Neural cell (in vitro differentiated cells): ENCODE results near the gene FGF2. TPM values are rescaled to one million over a fixed set of nuclear protein-coding genes. Genes with fewer than 3 reads are reported as not detected.

ENCODE experiments used
- H2AFZ ChIP-seq: fragments of 200-600, 300-800 bp; sonication (generic), shearing (Covaris generic); 2 replicates; pipeline ENCODE4 v1.6.0; 2014; ENCODE audit warnings: low read depth, mild to moderate bottlenecking, antibody characterized with exemption, low read length, moderate library complexity
- H3F3A ChIP-seq: fragments of 200-600 bp; shearing (Covaris generic); 2 replicates; pipeline ENCODE4 v1.6.1; 2016; ENCODE audit warnings: mild to moderate bottlenecking, moderate library complexity, mixed read lengths, antibody characterized with exemption, low read length; ENCODE audit not compliant: insufficient read depth, poor library complexity, severe bottlenecking
- H3K27ac ChIP-seq: fragments of 200-600, 300-800 bp; sonication (generic), shearing (Covaris generic); 2 replicates; pipeline ENCODE4 v1.5.1; 2014; ENCODE audit warnings: mild to moderate bottlenecking, low read length, moderate library complexity
- H3K27me3 ChIP-seq: fragments of 300-800, 200-600 bp; sonication (generic), shearing (Covaris generic); 2 replicates; pipeline ENCODE4 v1.6.0; 2014; ENCODE audit warnings: mild to moderate bottlenecking, low read depth, low read length, moderate library complexity; ENCODE audit not compliant: insufficient read depth
- H3K36me3 ChIP-seq: fragments of 300-800, 200-600 bp; sonication (generic), shearing (Covaris generic); 2 replicates; pipeline ENCODE4 v1.5.1; 2014; ENCODE audit warnings: mild to moderate bottlenecking, antibody characterized with exemption, low read length, moderate library complexity; ENCODE audit not compliant: insufficient read depth
- H3K4me2 ChIP-seq: fragments of 300-800, 200-600 bp; sonication (generic), shearing (Covaris generic); 2 replicates; pipeline ENCODE4 v1.6.0; 2014; ENCODE audit warnings: mild to moderate bottlenecking, low read length
- H3K4me3 ChIP-seq: fragments of 300-800, 200-600 bp; sonication (generic), shearing (Covaris generic); 2 replicates; pipeline ENCODE4 v1.5.1; 2014; ENCODE audit warnings: mild to moderate bottlenecking, low read length, moderate library complexity
- H3K79me2 ChIP-seq: fragments of 200-600 bp; shearing (Covaris generic); replicated peaks from 2 replicates; pipeline ENCODE4 v1.6.0; 2014; ENCODE audit warnings: mild to moderate bottlenecking, low read length, moderate library complexity; ENCODE audit not compliant: insufficient read depth
- H3K9ac ChIP-seq: fragments of 300-800, 200-600 bp; sonication (generic), shearing (Covaris generic); 2 replicates; pipeline ENCODE4 v1.6.1; 2016; ENCODE audit warnings: mild to moderate bottlenecking, low read length, mixed read lengths
- H3K9me2 ChIP-seq: fragments of 200-600 bp; shearing (Covaris generic); 2 replicates; pipeline ENCODE4 v1.6.1; 2016; ENCODE audit warnings: mild to moderate bottlenecking, low read length, mixed read lengths; ENCODE audit not compliant: insufficient read depth
- H3K9me3 ChIP-seq: fragments of 200-600, 300-800 bp; sonication (generic), shearing (Covaris generic); 2 replicates; pipeline ENCODE4 v1.6.1; 2016; ENCODE audit warnings: mild to moderate bottlenecking, mixed run types, low read length, moderate library complexity, mixed read lengths
- H4K20me1 ChIP-seq: fragments of 200-600 bp; shearing (Covaris generic); 2 replicates; pipeline ENCODE4 v1.6.1; 2016; ENCODE audit warnings: mild to moderate bottlenecking, mixed run types; ENCODE audit not compliant: insufficient read depth
- EP300 ChIP-seq: fragments of 450-650 bp; conservative IDR thresholded peaks from 2 replicates; pipeline ENCODE4 v1.6.1; 2014; ENCODE audit warnings: antibody characterized with exemption, mild to moderate bottlenecking, moderate library complexity; ENCODE audit not compliant: poor library complexity, severe bottlenecking
- EZH2 ChIP-seq: fragments of 200-600, 300-800 bp; shearing (Covaris generic), sonication (generic); IDR thresholded peaks from 2 replicates; pipeline ENCODE4 v1.6.1; 2014; ENCODE audit warnings: antibody characterized with exemption, low read length, borderline replicate concordance, mild to moderate bottlenecking; ENCODE audit not compliant: insufficient read depth, poor library complexity, severe bottlenecking
- MXI1 ChIP-seq: fragments of 450-650 bp; conservative IDR thresholded peaks from 2 replicates; pipeline ENCODE4 v1.6.1; 2014; ENCODE audit warnings: antibody characterized with exemption, mild to moderate bottlenecking; ENCODE audit not compliant: poor library complexity, severe bottlenecking
- POLR2AphosphoS5 ChIP-seq: IDR thresholded peaks from 2 replicates; pipeline ENCODE4 v1.6.1; 2012
- RAD21 ChIP-seq: fragments of 450-650 bp; conservative IDR thresholded peaks from 2 replicates; pipeline ENCODE4 v1.6.1; 2014; ENCODE audit warnings: antibody characterized with exemption, mild to moderate bottlenecking, moderate library complexity
- SMC3 ChIP-seq: fragments of 450-650 bp; conservative IDR thresholded peaks from 2 replicates; pipeline ENCODE4 v1.6.1; 2014; ENCODE audit warnings: antibody characterized with exemption, mild to moderate bottlenecking, moderate library complexity; ENCODE audit not compliant: poor library complexity
- TAF1 ChIP-seq: IDR thresholded peaks from 2 replicates; pipeline ENCODE4 v1.6.1; 2012; ENCODE audit warnings: low read depth
- polyA plus RNA-seq: library from polyadenylated mRNA; depleted of rRNA; stranded (reverse); fragments of >200 nt; gene quantifications from 2 replicates; pipeline ENCODE4 v1.2.3, GENCODE V29; 2014
- TF ChIP-seq, protein P1 (sequence below): IDR thresholded peaks from 2 replicates; pipeline ENCODE4 v1.6.1; 2012; ENCODE audit warnings: borderline replicate concordance
- TF ChIP-seq, protein P2 (sequence below): fragments of 450-650 bp; IDR thresholded peaks from 2 replicates; pipeline ENCODE4 v1.5.1; 2014; ENCODE audit warnings: antibody characterized with exemption, mild to moderate bottlenecking, moderate library complexity; ENCODE audit not compliant: poor library complexity, severe bottlenecking

FGF2 gene
- polyA plus RNA-seq, 1 donor from 2014 or later = 5.8 TPM

DNA sequence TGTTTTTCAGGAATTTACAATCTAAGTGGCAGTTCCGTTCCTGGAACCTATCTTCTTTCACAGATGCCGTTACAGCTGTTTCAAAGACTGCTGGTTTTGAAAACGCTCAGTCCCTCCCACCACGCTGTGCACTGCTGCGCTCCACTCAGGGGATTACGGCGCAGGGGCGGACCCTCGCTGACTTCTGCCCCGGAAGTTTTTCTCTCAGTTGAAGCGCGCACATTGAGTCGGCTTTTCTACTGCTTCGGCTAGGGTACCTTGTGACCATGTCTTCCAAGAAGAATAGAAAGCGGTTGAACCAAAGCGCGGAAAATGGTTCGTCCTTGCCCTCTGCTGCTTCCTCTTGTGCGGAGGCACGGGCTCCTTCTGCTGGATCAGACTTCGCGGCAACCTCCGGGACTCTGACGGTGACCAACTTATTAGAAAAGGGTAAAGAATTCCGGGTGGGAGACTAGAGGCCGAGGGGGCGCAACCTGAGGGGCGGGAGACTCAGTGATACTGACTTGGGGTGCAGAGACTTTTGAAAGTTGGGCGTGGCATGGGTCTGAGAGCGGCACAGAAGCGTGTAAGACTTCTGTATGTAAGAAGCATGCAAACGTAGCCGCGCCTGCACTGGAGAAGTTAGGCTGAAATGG lies 96.4 kb downstream of the FGF2 start:
- Histone ChIP-seq H3K4me3 (peak overlapping the region; percentile 89), H3F3A (no peaks in the 10 kb centered on the region), H3K9me2 (no peaks in the 10 kb centered on the region), H3K27me3 (no peaks in the 10 kb centered on the region), H2AFZ (peak overlapping the region; percentile 93), H3K9me3 (no peaks in the 10 kb centered on the region), H4K20me1 (no peaks in the 10 kb centered on the region), H3K79me2 (peaks cover 23% of the 10 kb centered on the region), H3K27ac (peak overlapping the region; percentile 64), H3K36me3 (no peaks in the 10 kb centered on the region), H3K9ac (peak overlapping the region; percentile 75), H3K4me2 (peak overlapping the region; percentile 74)
- TF ChIP-seq POLR2AphosphoS5 = peak; percentile 76
- peak; percentile 98 for TF ChIP-seq MXI1
- TF ChIP-seq EP300 = peak; percentile 34
- TF ChIP-seq, protein P1, sequence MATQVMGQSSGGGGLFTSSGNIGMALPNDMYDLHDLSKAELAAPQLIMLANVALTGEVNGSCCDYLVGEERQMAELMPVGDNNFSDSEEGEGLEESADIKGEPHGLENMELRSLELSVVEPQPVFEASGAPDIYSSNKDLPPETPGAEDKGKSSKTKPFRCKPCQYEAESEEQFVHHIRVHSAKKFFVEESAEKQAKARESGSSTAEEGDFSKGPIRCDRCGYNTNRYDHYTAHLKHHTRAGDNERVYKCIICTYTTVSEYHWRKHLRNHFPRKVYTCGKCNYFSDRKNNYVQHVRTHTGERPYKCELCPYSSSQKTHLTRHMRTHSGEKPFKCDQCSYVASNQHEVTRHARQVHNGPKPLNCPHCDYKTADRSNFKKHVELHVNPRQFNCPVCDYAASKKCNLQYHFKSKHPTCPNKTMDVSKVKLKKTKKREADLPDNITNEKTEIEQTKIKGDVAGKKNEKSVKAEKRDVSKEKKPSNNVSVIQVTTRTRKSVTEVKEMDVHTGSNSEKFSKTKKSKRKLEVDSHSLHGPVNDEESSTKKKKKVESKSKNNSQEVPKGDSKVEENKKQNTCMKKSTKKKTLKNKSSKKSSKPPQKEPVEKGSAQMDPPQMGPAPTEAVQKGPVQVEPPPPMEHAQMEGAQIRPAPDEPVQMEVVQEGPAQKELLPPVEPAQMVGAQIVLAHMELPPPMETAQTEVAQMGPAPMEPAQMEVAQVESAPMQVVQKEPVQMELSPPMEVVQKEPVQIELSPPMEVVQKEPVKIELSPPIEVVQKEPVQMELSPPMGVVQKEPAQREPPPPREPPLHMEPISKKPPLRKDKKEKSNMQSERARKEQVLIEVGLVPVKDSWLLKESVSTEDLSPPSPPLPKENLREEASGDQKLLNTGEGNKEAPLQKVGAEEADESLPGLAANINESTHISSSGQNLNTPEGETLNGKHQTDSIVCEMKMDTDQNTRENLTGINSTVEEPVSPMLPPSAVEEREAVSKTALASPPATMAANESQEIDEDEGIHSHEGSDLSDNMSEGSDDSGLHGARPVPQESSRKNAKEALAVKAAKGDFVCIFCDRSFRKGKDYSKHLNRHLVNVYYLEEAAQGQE = no peak
- TF ChIP-seq RAD21 = no peak

DNA sequence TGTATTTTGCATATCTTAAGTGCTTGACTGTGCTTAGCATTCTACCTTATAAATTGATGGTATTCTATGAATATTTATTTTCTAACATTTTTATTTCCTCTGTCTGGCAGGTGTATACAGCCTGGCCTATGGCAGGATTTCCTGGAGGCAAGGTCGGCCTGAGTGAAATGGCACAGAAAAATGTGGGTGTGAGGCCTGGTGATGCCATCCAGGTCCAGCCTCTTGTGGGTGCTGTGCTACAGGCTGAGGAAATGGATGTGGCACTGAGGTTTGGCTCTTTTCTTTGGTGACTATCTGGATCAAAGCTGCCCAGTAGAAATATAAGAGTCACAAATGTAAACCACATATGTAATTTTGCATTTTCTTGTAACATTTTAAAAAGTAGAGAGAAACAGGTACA lies 102.3 kb downstream of the FGF2 start:
- Histone ChIP-seq H3K9me2 (no peaks in the 10 kb centered on the region), H3K4me2 (no peak overlapping the region), H4K20me1 (no peaks in the 10 kb centered on the region), H3K27ac (no peak overlapping the region), H3F3A (no peaks in the 10 kb centered on the region), H3K36me3 (no peaks in the 10 kb centered on the region), H3K79me2 (peaks cover 23% of the 10 kb centered on the region), H3K9me3 (no peaks in the 10 kb centered on the region), H3K9ac (no peak overlapping the region), H3K4me3 (no peak overlapping the region), H2AFZ (no peak overlapping the region), H3K27me3 (no peaks in the 10 kb centered on the region)
- TF ChIP-seq, protein P2, sequence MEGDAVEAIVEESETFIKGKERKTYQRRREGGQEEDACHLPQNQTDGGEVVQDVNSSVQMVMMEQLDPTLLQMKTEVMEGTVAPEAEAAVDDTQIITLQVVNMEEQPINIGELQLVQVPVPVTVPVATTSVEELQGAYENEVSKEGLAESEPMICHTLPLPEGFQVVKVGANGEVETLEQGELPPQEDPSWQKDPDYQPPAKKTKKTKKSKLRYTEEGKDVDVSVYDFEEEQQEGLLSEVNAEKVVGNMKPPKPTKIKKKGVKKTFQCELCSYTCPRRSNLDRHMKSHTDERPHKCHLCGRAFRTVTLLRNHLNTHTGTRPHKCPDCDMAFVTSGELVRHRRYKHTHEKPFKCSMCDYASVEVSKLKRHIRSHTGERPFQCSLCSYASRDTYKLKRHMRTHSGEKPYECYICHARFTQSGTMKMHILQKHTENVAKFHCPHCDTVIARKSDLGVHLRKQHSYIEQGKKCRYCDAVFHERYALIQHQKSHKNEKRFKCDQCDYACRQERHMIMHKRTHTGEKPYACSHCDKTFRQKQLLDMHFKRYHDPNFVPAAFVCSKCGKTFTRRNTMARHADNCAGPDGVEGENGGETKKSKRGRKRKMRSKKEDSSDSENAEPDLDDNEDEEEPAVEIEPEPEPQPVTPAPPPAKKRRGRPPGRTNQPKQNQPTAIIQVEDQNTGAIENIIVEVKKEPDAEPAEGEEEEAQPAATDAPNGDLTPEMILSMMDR = no peak
- no peak for TF ChIP-seq POLR2AphosphoS5
- TF ChIP-seq TAF1 = no peak

DNA sequence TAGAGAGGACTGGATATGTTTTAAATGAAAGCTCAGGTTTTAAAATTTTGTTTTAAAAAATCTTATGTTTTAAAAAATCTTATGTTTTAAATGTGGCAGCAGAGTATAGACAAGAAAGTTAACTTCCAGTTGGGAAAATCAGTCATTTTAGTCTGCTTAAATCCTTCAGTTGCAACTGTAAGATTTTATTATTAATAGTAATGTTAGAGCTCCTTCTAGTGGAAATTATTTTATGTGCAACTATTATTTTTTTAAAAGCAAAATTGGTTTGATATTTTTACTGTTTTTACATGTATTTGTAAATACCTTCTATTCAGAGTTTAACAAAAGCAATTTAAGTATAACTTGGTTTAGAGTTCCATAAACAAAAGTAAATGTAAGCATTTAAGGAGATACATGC lies 104.2 kb downstream of the FGF2 start:
- Histone ChIP-seq H3F3A (no peaks in the 10 kb centered on the region), H3K36me3 (no peaks in the 10 kb centered on the region), H3K27ac (no peak overlapping the region), H3K79me2 (peaks cover 11% of the 10 kb centered on the region), H3K9me3 (no peaks in the 10 kb centered on the region), H4K20me1 (no peaks in the 10 kb centered on the region), H3K27me3 (no peaks in the 10 kb centered on the region), H3K4me3 (no peak overlapping the region), H2AFZ (no peak overlapping the region), H3K9me2 (no peaks in the 10 kb centered on the region), H3K4me2 (no peak overlapping the region), H3K9ac (no peak overlapping the region)
- TF ChIP-seq SMC3 (peak; percentile 78), RAD21 (peak; percentile 74), EZH2 (no peak), POLR2AphosphoS5 (no peak), EP300 (no peak), MXI1 (no peak)
- TF ChIP-seq, protein P2 = peak; percentile 66
